IMR-90 (cell line): ENCODE results near the gene TNRC6B. TPM values are rescaled to one million over a fixed set of nuclear protein-coding genes. Genes with fewer than 3 reads are reported as not detected.
A peak's percentile ranks its signal among the peaks of the same experiment; 100 is the strongest.

ENCODE experiments used
- ATAC-seq: fragments of 200-7000 bp; cut with Tn5 transposase; 2 replicates; pipeline ENCODE4 v1.9.1; 2020; ENCODE audit warnings: low read depth, mild to moderate bottlenecking, moderate library complexity
- BruUV-seq: library from RNA; stranded (reverse); fragments of 400-500 nt; replicated peaks from 2 replicates; lab custom pipeline; 2021; lab: Mats Ljungman, UMichigan
- CTCF ChIA-PET: fragments of 300-600 bp; formaldehyde crosslinking; extraction: SDS; loops from one replicate; lab custom pipeline; 2021; ENCODE audit warnings: antibody characterized with exemption; lab: Yijun Ruan, JAX
- POLR2A ChIA-PET: fragments of 300-600 bp; sonication (Branson Sonifier 250); formaldehyde crosslinking; loops from one replicate; lab custom pipeline; 2022; ENCODE audit warnings: antibody characterized with exemption; ENCODE audit not compliant: unreplicated experiment; lab: Charles Lee
- DNase-seq: peaks from one replicate; pipeline ENCODE4 v3.0.0; 2013
- H2AFZ ChIP-seq: replicated peaks from 2 replicates; pipeline ENCODE3; 2013; ENCODE audit warnings: low read length, mild to moderate bottlenecking; ENCODE audit not compliant: poor library complexity
- H2AK5ac ChIP-seq: 2 replicates; pipeline ENCODE4 v1.6.1; 2013; ENCODE audit warnings: low read depth, low read length, inconsistent platforms
- H2AK9ac ChIP-seq: replicated peaks from 2 replicates; pipeline ENCODE3; 2013; ENCODE audit warnings: mild to moderate bottlenecking, low read depth, low read length, moderate library complexity; ENCODE audit not compliant: poor library complexity
- H2BK120ac ChIP-seq: 2 replicates; pipeline ENCODE4 v1.6.1; 2013; ENCODE audit warnings: low read depth, low read length, inconsistent platforms
- H2BK15ac ChIP-seq: 3 replicates; pipeline ENCODE4 v1.6.1; 2013; ENCODE audit warnings: low read depth, low read length, inconsistent platforms
- H2BK20ac ChIP-seq: 2 replicates; pipeline ENCODE4 v1.6.1; 2013; ENCODE audit warnings: low read depth, mild to moderate bottlenecking, inconsistent platforms, low read length, moderate library complexity
- H2BK5ac ChIP-seq: 2 replicates; pipeline ENCODE4 v1.6.1; 2013; ENCODE audit warnings: mild to moderate bottlenecking, low read depth, low read length, inconsistent platforms; ENCODE audit not compliant: poor library complexity, severe bottlenecking
- H3K14ac ChIP-seq: replicated peaks from 2 replicates; pipeline ENCODE4 v1.6.1; 2013; ENCODE audit warnings: low read depth, low read length, inconsistent platforms
- H3K18ac ChIP-seq: 2 replicates; pipeline ENCODE4 v1.6.1; 2013; ENCODE audit warnings: low read depth, low read length, control low read depth
- H3K23ac ChIP-seq: 2 replicates; pipeline ENCODE4 v1.6.1; 2013; ENCODE audit warnings: low read depth, low read length, inconsistent platforms
- H3K27ac ChIP-seq: 2 replicates; pipeline ENCODE4 v1.5.1; 2013; ENCODE audit warnings: mild to moderate bottlenecking, control low read depth, low read length; ENCODE audit not compliant: insufficient read depth
- H3K27me3 ChIP-seq: 2 replicates; pipeline ENCODE4 v1.6.1; 2013; ENCODE audit warnings: low read length; ENCODE audit not compliant: control insufficient read depth, insufficient read depth
- H3K36me3 ChIP-seq: 2 replicates; pipeline ENCODE4 v1.6.1; 2013; ENCODE audit warnings: low read length, mixed read lengths; ENCODE audit not compliant: control insufficient read depth, insufficient read depth
- H3K4ac ChIP-seq: 2 replicates; pipeline ENCODE4 v1.6.1; 2013; ENCODE audit warnings: low read depth, low read length, inconsistent platforms
- H3K4me1 ChIP-seq: 2 replicates; pipeline ENCODE4 v1.6.1; 2013; ENCODE audit warnings: low read length, mixed read lengths; ENCODE audit not compliant: control insufficient read depth, insufficient read depth
- H3K4me2 ChIP-seq: 2 replicates; pipeline ENCODE4 v1.6.1; 2013; ENCODE audit warnings: low read depth, mild to moderate bottlenecking, control low read depth, low read length, moderate library complexity
- H3K4me3 ChIP-seq: 2 replicates; pipeline ENCODE4 v1.5.1; 2013; ENCODE audit warnings: low read depth, mild to moderate bottlenecking, control low read depth, low read length, moderate library complexity; ENCODE audit not compliant: insufficient read depth
- H3K56ac ChIP-seq: 2 replicates; pipeline ENCODE4 v1.6.1; 2013; ENCODE audit warnings: low read length, inconsistent platforms; ENCODE audit not compliant: insufficient read depth; ENCODE audit errors: extremely low read depth
- H3K79me1 ChIP-seq, 2 experiments: 2 replicates each; pipeline ENCODE4 v1.6.1; 2013; ENCODE audit warnings: low read length in 2 of 2, inconsistent platforms in 1 of 2, low read depth in 1 of 2
- H3K9ac ChIP-seq: 2 replicates; pipeline ENCODE4 v1.6.1; 2013; ENCODE audit warnings: low read depth, low read length, control low read depth
- H3K9me1 ChIP-seq: 2 replicates; pipeline ENCODE4 v1.6.1; 2013; ENCODE audit warnings: low read length, inconsistent platforms; ENCODE audit not compliant: insufficient read depth
- H3K9me3 ChIP-seq: 2 replicates; pipeline ENCODE4 v1.6.1; 2013; ENCODE audit warnings: low read length; ENCODE audit not compliant: control insufficient read depth, insufficient read depth
- H4K20me1 ChIP-seq: 2 replicates; pipeline ENCODE4 v1.6.1; 2013; ENCODE audit warnings: low read length, inconsistent platforms; ENCODE audit not compliant: insufficient read depth
- H4K5ac ChIP-seq: 2 replicates; pipeline ENCODE4 v1.6.1; 2013; ENCODE audit warnings: mild to moderate bottlenecking, low read depth, low read length, control low read depth
- H4K8ac ChIP-seq, 2 experiments: 2 replicates each; pipeline ENCODE4 v1.6.1; 2013; ENCODE audit warnings: low read depth in 2 of 2, low read length in 2 of 2, control low read depth in 1 of 2, inconsistent platforms in 1 of 2
- H4K91ac ChIP-seq: 2 replicates; pipeline ENCODE4 v1.6.1; 2013; ENCODE audit warnings: low read depth, low read length, inconsistent platforms; ENCODE audit not compliant: insufficient read depth
- BHLHE40 ChIP-seq: fragments of 150-350 bp; IDR thresholded peaks from 2 replicates; pipeline ENCODE4 v1.6.1; 2016; ENCODE audit warnings: mild to moderate bottlenecking, low read depth, low read length
- CEBPB ChIP-seq: IDR thresholded peaks from 2 replicates; pipeline ENCODE4 v1.6.1; 2012; ENCODE audit warnings: low read depth, low read length, improper control_type of control experiment
- CHD1 ChIP-seq: IDR thresholded peaks from 2 replicates; pipeline ENCODE4 v1.6.1; 2012; ENCODE audit warnings: low read depth, low read length, improper control_type of control experiment
- CTCF ChIP-seq: conservative IDR thresholded peaks from 2 replicates; pipeline ENCODE4 v1.5.1; 2012; ENCODE audit warnings: mild to moderate bottlenecking, low read depth, low read length, improper control_type of control experiment
- ELK1 ChIP-seq: fragments of 150-350 bp; IDR thresholded peaks from 2 replicates; pipeline ENCODE4 v1.6.1; 2016; ENCODE audit warnings: low read depth, mild to moderate bottlenecking, low read length, moderate library complexity, borderline replicate concordance
- FOS ChIP-seq: fragments of 150-350 bp; IDR thresholded peaks from 2 replicates; pipeline ENCODE4 v1.6.1; 2016; ENCODE audit warnings: low read depth, low read length
- MAFK ChIP-seq: IDR thresholded peaks from 2 replicates; pipeline ENCODE4 v1.6.1; 2012; ENCODE audit warnings: low read depth, low read length, improper control_type of control experiment
- MAZ ChIP-seq: IDR thresholded peaks from 2 replicates; pipeline ENCODE4 v1.6.1; 2012; ENCODE audit warnings: low read depth, mild to moderate bottlenecking, low read length, improper control_type of control experiment, moderate library complexity, borderline replicate concordance
- MXI1 ChIP-seq: IDR thresholded peaks from 2 replicates; pipeline ENCODE4 v1.6.1; 2012; ENCODE audit warnings: low read depth, mild to moderate bottlenecking, low read length, moderate library complexity, borderline replicate concordance
- NFE2L2 ChIP-seq: fragments of 150-350 bp; IDR thresholded peaks from 2 replicates; pipeline ENCODE4 v1.6.1; 2016; ENCODE audit warnings: low read depth, mild to moderate bottlenecking, low read length
- POLR2A ChIP-seq: IDR thresholded peaks from 2 replicates; pipeline ENCODE4 v1.6.1; 2012; ENCODE audit warnings: mild to moderate bottlenecking, low read depth, low read length
- RAD21 ChIP-seq: IDR thresholded peaks from 2 replicates; pipeline ENCODE4 v1.6.1; 2012; ENCODE audit warnings: low read length, improper control_type of control experiment
- RCOR1 ChIP-seq: IDR thresholded peaks from 2 replicates; pipeline ENCODE4 v1.6.1; 2012; ENCODE audit warnings: mild to moderate bottlenecking, low read length, improper control_type of control experiment; ENCODE audit not compliant: insufficient replicate concordance
- RFX5 ChIP-seq: IDR thresholded peaks from 2 replicates; pipeline ENCODE4 v1.8.0; 2012; ENCODE audit warnings: low read depth, mild to moderate bottlenecking, low read length, moderate library complexity
- SMC3 ChIP-seq: fragments of 150-350 bp; IDR thresholded peaks from 2 replicates; pipeline ENCODE4 v1.6.1; 2016; ENCODE audit warnings: low read depth, mild to moderate bottlenecking, antibody characterized with exemption, low read length, moderate library complexity
- USF2 ChIP-seq: fragments of 150-350 bp; IDR thresholded peaks from 2 replicates; pipeline ENCODE4 v1.6.1; 2017; ENCODE audit warnings: mild to moderate bottlenecking, antibody characterized with exemption, low read length, low read depth
- WGBS, 2 experiments: methylation state at CpG; one replicate each; pipeline versions ENCODE4 v1.1.5 to v1.1.7; 2013; ENCODE audit warnings: missing lambda C conversion rate in 2 of 2; ENCODE audit not compliant: insufficient read length in 1 of 2; ENCODE audit errors: extremely low coverage in 2 of 2; 5-methylcytosine and 5-hydroxymethylcytosine counted together
- dilution Hi-C: fragments of 300-500 bp; cut with HindIII; formaldehyde crosslinking; loops from one replicate; pipeline ENCODE4 v1.14.3; 2018; ENCODE audit warnings: low sequenced_read_pairs; ENCODE audit not compliant: unreplicated experiment
- in situ Hi-C: fragments of 300-500 bp; cut with MboI; formaldehyde crosslinking; loops from 3 replicates; pipeline ENCODE4 v1.14.3; 2019; ENCODE audit warnings: low sequenced_read_pairs, inconsistent platforms, mixed read lengths
- intact Hi-C: fragments of 100-400 bp; cut with micrococcal nuclease; formaldehyde crosslinking; loops from 2 replicates; pipeline ENCODE4 v1.10.0; 2022
- polyA plus RNA-seq, 3 experiments: library from polyadenylated mRNA; depleted of rRNA; stranded (reverse); fragments of >200 nt; gene quantifications; 2 replicates each; pipeline ENCODE4 v1.2.3, GENCODE V29; 2012; ENCODE audit warnings: low replicate concordance in 1 of 3
- total RNA-seq: library from RNA; depleted of rRNA; stranded (reverse); fragments of >200 nt; gene quantifications from 2 replicates; pipeline ENCODE4 v1.2.3, GENCODE V29; 2012

TNRC6B gene
- total and polyA plus RNA-seq, 2 of the 4 experiments (the other 2 are of a cell fraction) = 3.9 to 17.0 TPM

- Histone ChIP-seq H2BK5ac (no peak overlapping the region), H3K23ac (no peak overlapping the region), H2BK120ac (no peak overlapping the region), H4K8ac (no peak overlapping the region), H2AK9ac (no peak overlapping the region), H3K9me3 (no peaks in the 10 kb centered on the region), H3K4ac (no peak overlapping the region), H3K9me1 (peaks cover 28% of the 10 kb centered on the region), H4K20me1 (peaks cover 61% of the 10 kb centered on the region), H3K18ac (no peak overlapping the region), H3K56ac (no peak overlapping the region), H3K9ac (no peak overlapping the region), H2BK15ac (no peak overlapping the region), H2AK5ac (no peak overlapping the region), H3K14ac (0 out of 2 replicates have a peak overlapping the region, but pooled peaks have one; percentile 28), H3K4me1 (peaks cover 12% of the 10 kb centered on the region), H4K91ac (no peak overlapping the region), H2AFZ (no peak overlapping the region), H3K36me3 (no peaks in the 10 kb centered on the region), H3K4me3 (no peak overlapping the region), H3K79me1 (peaks cover 53 to 87% of the 10 kb centered on the region in 2 experiments), H2BK20ac (no peak overlapping the region), H3K4me2 (no peak overlapping the region), H3K27ac (no peak overlapping the region), H4K5ac (no peak overlapping the region), H3K27me3 (no peaks in the 10 kb centered on the region)
- TF ChIP-seq POLR2A = no peak
- no peak for TF ChIP-seq NFE2L2
- no peak for TF ChIP-seq RFX5
- TF ChIP-seq CHD1 = no peak
- TF ChIP-seq SMC3 = no peak
- TF ChIP-seq CTCF = no peak
- no peak for TF ChIP-seq USF2
- TF ChIP-seq MAFK = no peak
- no peak for TF ChIP-seq RCOR1
- no peak for TF ChIP-seq FOS
- TF ChIP-seq RAD21 = no peak
- no peak for TF ChIP-seq MAZ
- no peak for TF ChIP-seq MXI1
- no peak for TF ChIP-seq CEBPB
- TF ChIP-seq BHLHE40 = no peak
- no peak for TF ChIP-seq ELK1
- DNase-seq = no peak
- no CpG with 5 or more reads among the region's 4 CpGs for WGBS, 2 experiments
- ATAC-seq = no peak
- POLR2A ChIA-PET = no interaction called here
- in situ Hi-C loops = no loop called here
- BruUV-seq = no TSS peak
- intact Hi-C loops = no loop called here
- dilution Hi-C loops = no loop called here
- CTCF ChIA-PET = no interaction called here
Observed at GRCh38 chr22:40218152-40218551, 40.4 kb downstream of the TNRC6B start.
